Measurements from ENCODE around the gene NECTIN1. TPM values are rescaled to one million over a fixed set of nuclear protein-coding genes. Genes with fewer than 3 reads are reported as not detected.

NECTIN1 gene
- polyA plus RNA-seq, 1 donor = 29.1 TPM

DNA sequence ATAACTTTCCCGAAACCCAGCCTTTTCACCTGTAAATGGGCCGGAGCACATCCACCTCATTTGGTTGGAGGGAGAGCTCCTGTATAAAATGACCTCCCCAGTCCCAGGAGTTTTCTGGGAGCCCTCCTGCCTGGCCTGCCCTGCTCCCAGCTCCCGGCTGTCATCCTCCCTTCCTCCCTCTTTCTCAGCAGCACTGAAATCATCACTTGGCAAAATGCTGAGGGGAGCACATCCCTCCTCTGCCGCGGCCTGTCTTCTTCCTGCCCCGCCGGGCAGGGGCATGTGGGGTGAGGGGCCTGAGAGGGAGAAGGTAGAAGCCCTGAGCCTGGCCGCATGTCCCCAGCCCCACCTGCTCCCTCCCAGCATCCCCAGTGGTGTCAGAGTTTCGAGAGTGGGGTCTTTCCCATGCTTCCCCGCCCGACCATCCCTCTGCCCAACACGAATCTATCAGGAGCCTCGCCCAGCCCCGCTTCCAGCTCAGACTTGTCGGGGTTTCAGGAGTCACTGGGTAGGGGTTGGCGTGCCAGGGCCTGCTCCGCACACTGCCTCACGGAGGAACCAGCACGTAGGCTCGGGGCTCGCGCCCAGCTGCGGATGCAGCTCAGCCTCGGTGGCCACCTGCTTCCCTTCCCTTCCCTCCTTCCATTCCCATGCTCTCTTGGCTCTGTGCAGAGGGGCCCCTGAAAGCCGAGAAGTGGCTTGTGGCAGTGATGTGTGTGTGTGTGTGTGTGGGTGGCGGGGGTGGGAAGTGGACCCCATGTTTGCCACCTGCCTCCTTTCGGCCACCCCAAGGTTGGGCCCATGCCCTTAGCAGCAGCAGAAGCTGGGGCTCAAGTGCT, 37.1 kb downstream of the NECTIN1 start:
- no peak for DNase-seq

DNA sequence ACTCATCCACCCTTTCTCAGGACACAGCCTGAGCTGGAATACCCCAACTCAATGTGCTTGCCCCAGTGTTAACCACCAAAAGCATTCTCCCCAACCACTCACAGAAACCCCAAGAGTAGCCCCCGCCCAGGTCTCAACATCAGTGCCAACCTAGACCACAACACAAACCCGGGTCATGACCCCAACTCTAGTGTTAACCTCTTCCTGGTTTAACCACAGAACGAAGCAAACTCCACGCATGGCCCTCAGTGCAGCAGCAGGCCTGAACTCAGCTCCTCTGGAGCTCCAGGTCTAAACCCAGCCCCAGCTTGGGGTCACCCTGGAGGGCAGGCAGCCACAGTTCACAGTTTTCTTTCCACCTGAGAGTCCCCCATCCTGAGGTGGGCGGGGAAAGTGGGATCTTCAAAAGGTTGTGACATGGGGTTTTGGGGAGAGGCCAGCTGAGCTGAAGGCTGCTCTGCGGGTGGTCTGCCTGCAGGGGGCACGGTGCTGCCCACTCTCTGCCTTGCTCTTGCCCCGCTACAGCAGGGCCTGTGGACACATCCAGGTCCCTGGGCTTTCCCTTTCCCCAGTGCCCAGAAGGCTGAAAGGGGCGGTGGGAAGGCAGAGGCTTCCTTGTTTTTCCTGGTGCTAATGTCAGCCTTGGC, 37.9 kb downstream of the NECTIN1 start:
- no peak for DNase-seq

DNA sequence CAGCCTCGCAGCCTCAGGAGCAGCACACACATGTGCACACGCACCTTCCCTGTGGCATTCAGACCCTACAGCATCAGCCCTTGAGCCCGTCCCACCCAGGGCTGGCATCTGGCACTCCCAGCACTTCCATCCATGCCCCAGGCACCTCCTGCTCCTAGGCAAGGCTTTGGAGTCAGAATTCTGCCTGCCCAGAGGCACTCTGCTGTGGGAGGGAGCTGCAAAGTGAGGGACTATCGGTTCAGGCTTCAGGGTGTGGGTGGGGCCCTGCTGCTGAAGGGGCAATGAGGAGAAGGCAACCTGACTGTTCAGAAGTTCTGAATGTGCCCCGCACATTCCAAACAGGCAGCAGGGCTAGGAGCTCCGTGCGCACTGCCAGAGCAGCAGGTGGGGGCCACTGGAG, 39.7 kb downstream of the NECTIN1 start:
- no peak for DNase-seq

DNA sequence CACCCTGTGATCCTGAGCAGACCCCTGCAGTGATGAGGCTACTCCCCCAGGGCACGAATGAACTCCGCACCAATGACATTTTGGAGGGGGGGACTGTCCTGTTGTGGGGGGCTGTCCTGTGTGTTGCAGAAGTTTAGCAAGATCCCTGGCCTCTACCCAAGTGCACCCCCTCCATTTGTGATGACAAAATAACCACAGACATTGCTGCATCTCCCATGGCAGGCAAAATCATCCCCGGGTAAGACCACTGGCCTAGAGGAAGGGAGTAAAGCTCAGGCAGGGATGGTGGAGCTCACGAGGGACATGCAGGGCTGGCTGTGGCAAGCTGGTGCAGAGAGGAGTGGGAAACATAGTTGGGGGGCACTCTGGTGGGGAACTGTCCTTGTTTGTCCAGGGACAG, 40.6 kb downstream of the NECTIN1 start:
- no peak for DNase-seq

DNA sequence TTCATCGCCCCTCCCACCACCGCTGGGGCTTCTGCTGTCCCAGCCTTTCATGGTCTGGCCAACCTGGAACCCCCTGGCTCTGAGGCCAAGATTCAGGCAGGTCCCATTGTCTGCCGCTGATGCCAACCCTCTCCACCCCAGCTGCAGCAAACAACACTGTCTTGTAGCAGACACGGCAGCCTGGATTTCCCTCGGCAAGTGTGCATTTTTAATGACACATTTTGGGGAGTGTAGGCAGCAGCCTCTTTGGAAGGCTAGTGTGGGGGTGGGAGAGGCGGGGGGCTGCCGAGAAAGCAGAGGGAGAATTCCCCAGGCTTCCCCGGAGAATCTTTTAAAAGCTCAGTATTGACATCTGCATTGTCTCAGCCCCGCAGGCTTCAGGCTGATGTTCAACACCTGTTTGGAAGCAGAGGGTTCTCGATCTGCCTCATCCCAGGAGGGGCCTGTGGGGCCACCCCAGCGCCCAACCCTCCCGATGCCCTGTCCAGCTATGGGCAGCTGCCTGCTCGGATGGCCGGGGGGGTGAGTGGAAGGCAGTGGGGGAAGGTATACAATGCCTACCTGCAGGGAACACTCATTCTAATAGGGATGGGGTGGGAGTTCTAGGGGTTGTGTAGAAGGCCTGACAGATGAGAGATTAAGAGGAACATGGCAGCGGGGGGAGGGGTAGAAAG, 41.5 kb downstream of the NECTIN1 start:
- no peak for DNase-seq

DNA sequence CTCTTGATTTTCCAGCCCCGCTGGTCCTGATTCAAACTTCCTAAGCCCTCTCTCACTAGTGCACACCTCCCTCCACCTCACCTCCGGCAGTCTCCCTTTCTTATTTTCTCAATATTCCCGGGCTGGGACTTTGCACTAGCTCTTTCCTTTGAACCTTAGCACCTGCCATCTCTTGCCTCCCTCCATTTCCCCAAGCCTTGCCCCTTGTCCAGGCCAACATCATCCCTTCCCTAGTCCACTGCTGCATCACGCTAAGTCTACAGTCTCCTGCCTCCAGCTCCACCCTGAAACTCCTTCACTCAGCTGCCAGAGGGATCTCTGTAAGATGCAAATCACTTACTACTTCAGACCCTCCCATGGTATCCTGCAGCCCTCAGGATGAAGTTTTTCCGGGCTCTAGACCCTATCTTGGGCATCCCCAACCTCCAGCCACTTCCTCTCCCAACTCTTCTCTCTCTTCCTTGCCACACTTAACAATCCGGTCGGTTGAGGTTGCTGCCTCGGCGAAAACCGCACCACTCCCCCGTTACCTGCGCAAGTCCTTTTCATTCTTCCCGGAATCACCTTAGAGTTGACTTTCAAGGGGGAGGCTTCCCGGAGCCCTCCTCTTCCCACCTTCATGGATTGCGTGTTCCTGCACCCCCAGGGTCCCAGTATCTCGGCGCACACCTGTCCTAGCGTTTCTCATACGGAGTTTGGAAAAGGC, 42.7 kb downstream of the NECTIN1 start:
- DNase-seq = no peak

DNA sequence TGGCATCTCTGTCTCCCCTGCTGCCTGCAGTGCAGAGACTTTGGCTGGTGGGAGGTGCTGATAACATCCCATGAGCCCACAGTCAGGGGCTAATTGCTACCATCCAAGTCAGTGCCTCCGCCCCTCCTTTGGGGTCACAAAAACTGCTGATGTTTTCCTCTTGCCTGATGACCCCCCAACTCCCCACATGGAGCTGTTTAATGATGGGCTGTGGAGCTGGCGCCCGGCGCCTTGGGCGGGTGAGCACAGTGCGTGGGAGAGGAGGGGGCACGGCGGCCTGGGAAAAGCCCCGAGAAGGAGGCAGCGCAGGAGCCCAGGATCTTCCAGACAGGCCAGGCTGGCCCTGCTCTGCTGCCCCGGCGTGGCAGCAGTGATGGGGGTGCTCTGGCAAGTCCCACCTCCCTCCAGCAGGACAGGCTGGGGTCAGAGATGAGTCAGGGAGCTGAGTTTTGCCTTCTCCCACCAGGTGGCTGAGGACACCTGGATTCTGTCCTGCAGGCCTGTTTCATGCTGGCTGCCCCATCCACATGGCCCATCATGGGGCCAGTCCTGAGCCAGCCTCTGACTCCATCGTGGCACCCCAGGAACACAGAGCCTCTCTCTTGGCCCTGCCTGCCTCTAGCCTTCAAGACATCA, 43.8 kb downstream of the NECTIN1 start:
- DNase-seq = no peak

DNA sequence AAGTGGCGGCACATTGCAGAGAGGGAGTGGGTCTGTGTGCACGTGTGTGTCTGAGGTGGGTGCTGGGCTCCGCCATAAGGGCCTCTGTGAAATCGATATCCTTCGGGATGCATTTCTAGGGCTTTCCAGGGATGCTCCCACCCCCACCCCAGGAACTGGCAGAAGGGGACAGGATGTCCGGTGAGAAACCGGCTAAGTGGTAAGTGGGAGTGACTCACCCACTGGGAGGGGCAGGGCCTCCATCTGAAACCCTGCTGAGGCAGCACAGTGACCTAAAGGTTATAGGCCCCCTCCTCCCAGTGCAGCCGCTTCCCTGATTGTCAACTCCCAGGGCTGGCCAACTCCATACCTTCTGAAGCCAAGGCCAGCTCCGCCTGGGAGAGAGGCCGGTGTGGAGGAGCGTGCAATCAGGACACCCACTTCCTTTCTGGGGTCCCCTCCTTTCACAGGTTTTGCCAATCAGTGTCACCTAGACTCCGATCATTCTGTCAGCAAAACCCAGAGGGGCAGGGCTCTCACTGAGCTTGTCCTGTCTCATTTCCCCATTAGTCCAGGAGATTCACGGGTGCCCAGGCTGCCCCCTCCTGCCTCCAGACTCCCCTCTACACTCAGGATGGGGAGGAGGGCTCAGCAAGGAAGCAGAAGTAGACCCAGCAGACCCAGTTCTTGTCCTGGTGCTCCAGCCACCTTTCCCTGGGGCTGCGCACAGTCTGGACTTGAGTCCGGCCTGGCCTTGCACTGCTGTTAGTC, 44.5 kb downstream of the NECTIN1 start:
- no peak for DNase-seq

DNA sequence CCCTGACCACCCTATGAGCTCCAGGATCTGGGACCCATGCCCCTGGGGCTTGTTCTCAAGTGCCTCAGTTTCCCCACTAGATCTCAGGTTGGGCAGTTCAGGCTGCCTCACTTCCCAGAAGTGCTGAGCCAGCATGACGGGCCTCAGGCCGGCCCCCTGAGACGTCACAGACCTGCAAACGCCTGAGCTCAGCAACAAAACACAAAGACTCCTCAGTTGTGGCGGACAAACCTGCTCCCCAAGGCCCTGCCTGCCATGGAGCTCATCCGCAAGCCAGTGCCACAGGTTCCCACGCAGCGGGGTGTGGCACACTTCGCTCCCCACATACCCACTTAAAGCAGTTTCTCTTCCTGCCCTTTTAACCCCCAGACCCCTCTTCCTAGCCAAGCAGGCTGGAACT, 45.2 kb downstream of the NECTIN1 start:
- no peak for DNase-seq

DNA sequence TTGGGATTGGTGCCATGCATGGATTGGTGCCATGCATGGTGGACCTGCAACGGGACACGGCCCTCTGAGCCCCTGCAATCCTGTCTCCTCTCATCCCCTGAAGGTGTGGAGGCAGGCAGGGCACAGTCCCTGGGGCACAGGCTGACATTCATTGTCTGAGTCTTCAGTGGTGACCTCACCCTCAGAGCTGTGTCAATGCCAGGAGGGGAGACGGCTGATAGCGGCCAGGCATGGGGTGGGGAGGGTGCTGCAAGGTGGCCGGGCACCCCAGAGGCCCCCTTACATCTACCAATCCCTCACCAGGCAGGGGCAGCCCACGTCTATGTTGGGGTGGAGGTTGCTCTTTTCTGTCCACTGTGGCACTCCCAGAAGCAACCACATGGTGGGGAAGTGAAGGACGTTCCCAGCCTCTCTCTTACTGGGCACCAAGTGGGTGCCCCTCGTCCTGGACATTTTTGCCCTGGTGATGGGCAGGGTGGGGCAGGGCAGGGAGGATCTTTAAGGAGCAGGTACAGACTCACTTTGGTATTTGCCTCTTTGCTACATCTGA, 47.6 kb downstream of the NECTIN1 start:
- no peak for DNase-seq

DNA sequence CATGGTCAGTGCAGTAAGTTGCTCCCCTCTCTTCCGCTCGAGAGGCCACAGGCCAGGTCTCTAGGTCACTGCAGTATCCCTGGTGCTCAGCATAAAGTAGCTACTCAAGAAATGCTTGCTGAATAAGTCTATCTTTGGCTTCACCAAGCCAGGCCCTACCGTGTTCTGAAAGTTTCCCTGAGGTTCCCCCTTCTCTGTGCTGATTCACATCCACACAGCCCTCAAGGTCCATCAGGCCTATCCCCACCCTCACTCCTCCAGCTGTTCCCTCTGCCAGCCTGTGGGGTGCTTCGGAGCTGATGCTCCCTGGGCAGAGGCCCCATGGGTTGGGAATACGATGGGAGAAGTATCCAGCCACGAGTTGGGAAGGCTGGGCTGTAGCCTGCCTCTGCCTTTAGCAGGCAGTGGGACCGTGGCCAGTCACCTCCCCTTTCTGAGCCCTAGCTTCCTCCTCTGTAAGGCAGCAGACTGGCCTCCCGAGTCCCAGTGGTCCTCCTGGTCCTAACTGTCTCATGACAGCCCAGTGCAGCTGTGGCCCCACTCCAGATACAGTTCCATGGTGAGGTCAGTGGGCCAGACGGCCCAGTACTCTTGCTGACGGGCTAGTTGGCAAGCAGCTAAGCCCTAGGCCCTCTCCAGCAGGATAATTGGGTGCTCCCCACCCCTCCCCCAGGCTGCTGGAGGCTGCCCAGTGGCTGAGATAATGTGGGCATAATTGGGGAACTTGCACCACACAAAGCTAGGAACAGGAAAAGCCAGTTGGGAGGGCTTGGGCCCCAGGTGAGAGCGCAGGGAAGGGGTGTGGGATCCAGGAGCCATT, 48.2 kb downstream of the NECTIN1 start:
- peak; percentile 69 for DNase-seq

DNA sequence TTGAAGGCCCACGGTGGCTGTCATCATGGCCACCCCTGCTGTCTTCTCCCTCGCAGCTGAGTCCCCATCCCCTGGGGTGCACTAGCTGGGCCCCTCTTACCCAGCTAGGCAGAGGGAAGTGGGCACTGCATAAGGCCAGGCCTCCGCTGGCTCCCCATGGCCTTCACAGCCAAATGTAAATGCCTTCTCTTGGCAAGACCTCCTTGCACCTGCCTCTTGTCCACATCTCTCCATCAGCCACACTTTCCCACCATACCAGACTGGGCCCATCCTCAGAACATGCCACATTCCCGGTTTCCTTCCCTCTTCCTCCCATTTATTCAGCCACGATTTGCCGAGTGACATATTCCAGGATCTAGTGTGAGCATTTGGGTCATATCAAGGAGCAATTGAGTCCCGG, 49.7 kb downstream of the NECTIN1 start:
- no peak for DNase-seq

DNA sequence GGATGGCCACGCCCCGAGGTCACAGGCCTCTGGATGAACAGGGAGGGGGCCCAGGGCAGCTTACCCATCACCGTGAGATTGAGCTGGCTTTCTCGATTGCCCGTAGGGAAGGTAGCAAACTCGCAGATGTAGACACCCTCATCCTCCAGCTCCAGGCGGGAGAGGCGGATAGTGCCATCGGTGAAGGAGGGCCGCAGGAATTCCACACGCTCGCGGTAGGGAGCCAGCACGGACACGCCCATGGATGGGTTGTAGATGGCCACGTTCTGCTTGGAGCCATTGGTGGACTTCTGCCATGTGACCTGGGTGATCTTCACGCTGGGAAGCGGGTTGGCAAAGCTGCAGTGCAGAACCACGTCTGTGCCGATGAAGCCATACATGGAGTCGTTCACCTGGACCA, 50.6 kb downstream of the NECTIN1 start:
- no peak for DNase-seq

DNA sequence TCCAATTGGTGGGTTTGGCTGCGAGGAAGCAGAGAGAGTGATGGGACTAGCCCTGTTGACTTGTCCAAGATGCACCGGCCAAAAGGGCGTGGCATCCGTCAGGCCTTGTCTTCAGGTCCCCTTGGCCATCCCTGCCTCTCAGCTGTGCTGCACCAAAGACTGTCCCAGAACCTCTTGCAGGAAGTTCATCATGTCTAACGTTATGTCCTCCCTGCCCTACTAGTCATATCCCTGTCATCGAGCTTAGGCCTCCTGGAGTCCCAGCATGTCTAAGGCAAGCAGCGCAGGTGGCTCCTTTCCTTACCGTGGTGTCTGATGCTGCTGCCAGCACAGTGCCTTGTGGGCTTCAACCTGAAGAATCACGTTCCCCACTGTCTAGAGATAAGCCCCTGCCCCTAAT, 51.2 kb downstream of the NECTIN1 start:
- no peak for DNase-seq

DNA sequence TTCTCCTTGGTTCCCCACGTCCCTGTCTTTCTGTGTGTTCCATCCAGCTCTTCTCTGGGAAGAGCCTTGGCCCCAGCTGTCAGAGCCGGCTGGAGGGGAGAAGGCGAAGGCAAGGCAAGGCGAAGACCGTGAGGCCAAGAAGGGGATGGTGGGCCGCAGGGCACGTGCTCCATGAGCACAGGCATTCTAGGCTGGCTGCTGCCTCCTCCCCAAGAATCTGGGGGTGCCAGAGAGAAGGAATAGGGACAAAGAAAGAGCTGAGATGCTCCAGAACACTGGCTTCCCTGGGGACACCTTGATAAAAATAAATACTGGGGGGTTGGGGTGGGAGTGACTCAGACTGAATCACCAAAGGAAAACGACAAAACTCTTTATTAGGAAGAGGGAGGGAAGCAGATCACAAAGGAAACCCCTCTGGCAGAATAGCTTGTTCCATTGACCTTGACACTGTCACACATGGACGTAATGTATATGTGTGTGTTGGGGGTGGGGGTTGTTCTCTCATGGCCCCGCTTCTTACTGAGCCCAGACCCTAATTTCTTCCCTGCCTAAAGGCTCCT, 52.5 kb downstream of the NECTIN1 start:
- DNase-seq = no peak

DNA sequence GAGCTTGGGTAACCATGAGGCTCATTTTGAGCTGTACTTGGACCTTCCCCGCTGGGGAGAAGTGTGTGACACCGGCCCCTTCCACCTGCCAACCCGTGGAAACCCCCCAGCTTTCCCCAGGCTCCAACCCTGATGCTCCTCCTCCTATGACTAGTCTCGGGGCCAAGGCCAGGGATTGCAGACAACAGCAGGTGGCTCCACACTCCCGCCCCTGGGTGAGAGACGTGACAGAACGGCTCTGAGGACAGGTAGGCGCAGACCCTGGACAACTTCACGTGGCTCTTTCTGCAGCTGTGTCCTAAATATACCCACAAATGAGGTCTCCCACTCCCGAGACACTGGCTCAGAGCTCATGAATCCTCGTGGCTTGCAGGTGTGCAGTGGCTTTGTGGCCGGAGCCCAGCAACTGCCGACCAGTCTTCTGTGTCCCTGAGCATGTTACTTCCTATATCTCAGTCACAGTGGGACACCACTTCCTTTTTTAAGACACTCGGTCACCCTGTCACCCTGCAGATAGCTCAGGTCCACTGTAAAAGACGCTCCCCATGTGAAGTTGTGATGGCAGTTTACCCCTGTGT, 55.2 kb downstream of the NECTIN1 start:
- DNase-seq = no peak

DNA sequence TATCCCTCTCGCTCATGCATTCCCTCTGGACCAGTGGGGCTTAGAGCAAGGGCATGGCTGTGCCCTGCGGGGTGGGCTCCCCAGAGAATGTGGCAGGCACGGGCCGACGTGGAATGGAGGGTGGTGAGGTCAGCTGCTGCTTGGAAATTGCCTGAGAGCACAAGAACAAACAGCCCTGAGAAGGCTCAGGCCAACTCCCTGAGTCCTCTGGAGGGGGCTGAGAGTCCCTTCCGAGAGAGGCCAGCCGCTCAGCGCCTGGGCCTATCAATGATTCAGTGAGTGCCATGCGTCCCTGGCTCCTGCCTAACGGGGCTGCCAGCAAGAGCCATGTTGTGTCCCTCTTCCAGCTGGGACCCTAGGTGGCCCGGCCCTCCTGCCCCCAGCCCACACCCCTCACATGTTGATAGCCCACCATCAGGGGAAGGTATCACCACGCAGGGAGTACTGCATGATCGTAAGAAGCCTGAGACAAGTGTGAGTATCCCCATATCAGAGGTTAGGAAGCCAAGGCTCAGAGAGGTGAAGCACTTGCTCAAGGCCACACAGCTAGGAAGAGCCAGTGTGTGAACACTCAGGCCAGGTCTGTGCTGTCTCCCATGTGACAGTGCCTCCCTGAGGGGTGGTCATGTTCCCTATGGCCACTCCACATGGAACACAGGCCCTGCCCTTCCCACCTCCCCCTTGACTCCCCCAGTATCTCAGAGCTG, 55.8 kb downstream of the NECTIN1 start:
- no peak for DNase-seq

DNA sequence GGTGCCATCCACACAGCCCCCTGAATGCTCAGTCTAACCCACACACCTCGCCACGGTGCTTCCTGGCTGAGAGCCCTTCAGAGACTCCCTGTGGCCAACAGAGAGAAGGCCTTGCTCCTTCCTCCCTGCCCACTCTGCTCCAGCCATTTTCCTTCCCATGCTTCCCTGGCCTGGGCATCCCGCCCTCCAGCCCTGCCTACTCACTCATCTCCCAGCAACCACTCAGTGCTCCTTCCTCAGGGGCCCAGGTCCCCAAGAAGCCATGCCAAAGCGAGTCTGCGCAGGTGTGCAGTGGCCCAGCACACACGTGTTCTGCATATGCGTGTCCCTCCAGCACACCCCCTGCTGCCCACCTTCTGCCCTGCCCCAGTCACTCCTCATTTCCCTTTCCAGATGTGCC, 56.4 kb downstream of the NECTIN1 start:
- no peak for DNase-seq

DNA sequence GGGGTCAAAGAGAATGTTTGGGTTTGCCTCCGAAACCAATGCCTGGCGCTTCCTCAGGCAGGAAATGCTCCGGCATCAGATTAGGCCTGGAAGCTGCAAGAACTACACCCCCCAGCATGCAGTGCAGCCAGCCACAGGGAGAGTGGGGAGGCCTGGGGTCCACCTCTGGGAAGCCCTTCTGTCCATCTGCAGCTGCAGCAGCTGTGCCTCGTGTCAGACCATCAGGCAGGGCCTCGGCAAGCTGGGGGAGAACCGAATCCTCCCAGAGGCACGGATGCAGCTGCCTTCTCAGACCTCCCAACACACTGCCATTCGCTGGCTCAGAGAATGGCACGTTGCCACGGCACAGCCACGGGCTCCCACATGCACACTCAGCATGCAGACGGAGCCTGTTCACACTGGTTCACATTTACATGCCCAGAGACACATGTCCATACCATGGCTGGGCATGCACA, 57.4 kb downstream of the NECTIN1 start:
- DNase-seq = peak; percentile 86

Data from hindlimb muscle (tissue), 1 donor.